Ammon's horn (tissue), 1 donor: Measurements from ENCODE around the gene CNNM3.
A peak's percentile ranks its signal among the peaks of the same experiment; 100 is the strongest.
"Not testable (repeated sequence)": the region's sequence is repeated elsewhere in the genome, so short reads cannot be mapped to it uniquely, and the experiment has no call there.

Source experiments
- DNase-seq: peaks from one replicate; pipeline ENCODE4 v3.0.0-alpha.2; 2016; ENCODE audit warnings: low spot score

Gene CNNM3

DNA sequence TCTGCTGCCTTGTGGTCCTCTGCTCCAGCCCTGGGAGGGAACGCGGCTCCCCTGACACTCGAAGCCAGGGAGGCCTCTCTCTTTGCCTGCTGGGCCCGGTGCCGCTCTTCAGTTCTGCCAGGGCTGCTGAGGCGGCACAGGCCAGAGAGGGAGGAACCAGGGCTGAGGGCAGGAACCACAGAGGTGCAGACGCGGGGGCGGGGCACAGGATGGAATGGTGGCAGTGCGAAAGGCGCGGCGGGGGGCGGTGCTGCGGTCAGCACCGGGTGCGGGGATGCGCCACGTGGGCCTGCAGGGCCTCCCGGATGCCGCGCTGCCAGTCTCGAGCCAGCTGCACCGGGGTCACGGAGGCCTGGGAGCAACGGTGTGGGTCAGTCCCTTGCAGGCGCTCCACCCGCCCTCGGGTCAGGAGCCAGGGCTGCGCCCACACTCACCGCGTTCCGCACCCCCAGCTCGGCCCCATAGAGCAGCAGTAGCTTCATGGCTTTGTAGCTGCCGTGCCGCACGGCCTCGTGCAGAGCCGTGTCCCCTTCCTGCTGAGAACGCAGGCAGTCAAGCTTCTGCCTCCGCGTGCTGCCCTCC, 23.3 kb downstream of the CNNM3 start:
- no peak for DNase-seq

DNA sequence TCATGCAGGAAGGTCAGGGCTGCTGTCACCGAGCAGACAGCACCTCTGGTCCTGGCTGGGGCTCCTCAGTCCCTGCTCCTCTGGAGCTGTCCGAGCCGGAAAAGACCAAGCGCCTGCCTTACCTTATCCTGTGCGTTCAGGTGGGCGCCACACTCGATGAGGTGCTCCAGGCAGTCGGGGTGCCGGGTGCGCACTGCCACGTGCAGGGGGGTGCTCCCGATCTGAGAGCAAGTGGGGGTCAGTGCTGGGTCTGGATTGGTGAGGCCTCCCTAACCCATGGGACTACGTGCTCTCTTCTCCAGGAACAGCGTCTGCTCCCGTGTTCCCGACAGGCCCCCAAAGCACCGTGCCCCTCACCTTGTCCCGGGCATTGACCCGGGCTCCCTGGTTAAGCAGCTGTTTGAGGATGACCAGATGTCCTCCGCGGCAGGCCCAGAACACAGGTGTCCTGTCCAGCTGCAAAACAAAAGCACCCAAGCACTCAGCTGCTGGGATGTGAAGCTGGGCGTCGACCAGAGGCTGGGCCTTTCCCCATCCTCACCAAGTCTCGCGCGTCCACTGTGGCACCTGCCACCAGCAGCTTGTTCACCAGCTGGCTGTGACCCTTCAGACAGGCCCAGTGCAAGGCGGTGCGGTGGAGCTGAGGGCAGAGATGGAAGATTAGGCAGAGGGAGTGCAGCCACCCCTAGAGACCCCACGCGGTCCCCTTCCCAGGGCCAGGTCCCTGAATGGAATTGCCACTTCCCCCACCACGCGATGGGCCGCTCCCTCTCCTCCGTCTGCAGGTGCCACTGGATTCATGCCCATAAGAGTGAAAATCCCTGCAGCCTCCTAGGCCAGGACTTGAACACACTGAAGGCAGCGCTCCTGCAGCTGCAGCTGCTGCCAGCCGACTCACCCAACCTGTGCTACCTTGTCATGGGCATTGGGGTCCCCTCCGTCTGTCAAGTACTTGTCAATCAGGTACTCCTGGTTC, 24.1 kb downstream of the CNNM3 start:
- no peak for DNase-seq

DNA sequence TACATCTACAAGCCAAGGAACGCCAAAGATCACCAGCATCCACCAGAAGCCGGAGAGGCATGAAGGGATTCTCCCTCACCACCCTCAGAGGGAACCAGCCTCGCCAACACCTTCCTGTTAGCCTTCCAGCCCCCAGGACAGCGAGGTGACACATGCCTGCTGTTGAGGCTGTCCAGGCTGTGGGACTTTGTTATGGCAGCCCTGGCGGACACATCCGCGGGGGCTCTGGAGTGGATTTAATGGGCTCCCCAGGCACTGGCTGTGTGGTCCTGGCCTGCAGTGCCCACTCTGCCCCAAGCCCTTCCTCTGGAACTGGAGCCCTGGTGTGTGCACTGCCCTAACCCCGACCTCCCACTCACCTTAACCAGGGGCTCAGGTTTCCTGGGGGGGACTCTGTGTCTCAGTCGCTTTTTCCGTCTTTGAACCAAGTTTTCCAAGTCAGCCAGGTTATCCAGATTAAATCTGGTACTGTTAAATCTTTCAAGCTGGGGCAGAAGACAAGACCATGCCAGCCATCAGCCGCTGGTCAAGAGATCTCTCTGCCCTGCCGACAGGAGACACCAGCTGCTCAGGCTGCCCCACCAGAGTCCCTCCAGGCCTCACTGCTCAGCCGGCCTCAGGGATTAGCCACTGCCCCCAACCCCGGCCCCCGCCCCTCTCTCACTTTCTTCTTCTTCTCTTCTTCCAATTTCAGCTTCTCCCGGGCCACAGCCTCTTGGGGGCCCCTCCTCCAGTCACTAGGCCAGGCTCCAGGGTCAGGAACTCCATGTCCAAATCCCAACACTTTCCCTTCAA, 25.8 kb downstream of the CNNM3 start:
- DNase-seq = no peak

DNA sequence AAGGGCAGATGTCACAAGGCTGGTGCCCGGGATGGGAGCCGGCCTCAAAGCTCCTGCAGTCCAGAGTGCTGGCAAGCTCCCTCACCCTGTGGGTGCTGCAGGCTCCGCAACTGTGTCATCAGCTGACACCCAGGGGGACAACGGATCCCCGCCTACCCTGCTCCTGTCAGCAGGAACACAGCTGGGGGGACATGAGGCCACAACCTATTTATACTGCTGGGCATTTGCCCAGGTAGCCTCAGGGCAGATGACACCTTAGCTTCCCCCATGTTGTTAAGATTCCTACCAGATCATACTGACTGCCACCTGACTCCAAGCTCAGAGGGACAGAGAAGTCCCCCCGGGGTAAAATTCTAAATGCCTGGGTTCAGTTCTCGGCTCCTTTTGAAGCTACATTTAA, 26.5 kb downstream of the CNNM3 start:
- DNase-seq = no peak

DNA sequence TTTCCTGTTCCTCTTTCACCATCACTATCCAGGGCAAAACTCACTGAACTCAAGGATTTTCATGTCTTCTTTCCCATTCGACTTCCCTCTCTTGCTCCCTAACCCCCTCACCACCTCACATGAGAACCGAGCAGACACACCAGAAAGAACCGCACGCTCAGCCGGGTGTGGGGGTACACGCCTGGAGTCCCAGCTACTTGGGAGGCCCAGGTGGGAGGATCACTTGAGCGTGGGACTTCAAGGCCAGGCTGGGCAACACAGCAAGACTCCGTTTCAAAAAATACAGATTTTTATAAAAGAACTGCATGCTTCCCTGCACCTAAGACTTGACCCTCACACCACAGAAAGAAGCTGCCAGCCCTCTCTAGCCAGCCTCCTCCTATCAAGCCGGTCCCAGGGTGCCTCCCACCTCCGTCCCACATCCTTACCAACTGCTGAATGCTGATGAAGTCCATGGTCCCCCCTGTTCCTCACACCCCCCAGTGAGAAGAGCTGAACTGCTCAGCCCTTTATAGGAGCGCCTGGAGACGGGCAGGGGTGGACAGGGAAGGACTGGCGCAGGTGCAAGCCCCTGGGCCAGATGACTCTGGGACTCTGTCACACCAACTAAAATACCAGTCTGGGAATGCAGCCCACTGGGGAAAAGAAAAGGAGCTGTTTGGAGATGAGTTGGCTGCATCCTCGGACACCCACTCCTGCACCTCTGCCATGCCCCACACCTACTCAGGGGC, 27.6 kb downstream of the CNNM3 start, which contains the start of gene ANKRD23:
Gene ANKRD23 (minus strand): TSS at position 484 of the 731 bp plus-strand sequence. CDS start 29 bp downstream, at position 455.
- DNase-seq = no peak

DNA sequence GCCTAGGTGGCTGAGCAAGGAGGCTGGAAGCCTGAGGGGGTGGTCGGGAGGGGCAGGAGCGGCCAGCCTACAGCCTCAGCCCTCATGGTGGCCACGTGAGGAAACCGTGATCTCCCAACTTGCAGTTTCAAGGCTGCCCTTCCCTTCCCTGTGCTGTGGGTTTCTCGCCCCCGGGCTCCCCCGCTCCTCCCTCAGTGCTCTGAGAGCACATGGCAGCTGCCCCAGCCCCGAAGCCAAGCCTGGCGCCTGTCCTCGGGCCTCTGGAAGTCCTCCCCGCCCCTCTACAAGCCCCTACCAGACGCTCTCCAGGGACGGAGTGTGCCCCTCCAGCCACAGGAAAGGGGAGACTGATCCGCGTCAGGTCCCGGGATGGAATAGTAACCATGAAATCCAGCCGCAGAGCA, 28.3 kb downstream of the CNNM3 start:
- DNase-seq = no peak

DNA sequence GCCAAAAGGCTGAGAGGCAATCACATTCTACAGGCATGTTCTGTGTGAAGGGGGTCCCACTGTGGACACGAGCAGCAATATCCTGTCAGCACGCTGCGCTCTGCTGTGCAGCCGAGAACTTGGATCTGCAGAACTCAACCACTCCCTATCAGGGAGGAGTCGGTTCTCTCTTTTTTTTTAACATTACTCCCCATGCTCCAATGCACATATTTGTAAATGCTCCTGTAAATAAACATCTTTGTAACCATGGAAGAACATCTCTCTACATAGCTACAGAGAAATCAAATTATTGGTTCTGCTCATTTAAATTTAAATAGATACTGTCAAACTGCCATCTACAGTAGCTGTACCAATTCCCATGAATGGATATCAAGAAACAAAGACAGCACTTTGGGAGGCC, 30.8 kb downstream of the CNNM3 start:
- DNase-seq = no peak

DNA sequence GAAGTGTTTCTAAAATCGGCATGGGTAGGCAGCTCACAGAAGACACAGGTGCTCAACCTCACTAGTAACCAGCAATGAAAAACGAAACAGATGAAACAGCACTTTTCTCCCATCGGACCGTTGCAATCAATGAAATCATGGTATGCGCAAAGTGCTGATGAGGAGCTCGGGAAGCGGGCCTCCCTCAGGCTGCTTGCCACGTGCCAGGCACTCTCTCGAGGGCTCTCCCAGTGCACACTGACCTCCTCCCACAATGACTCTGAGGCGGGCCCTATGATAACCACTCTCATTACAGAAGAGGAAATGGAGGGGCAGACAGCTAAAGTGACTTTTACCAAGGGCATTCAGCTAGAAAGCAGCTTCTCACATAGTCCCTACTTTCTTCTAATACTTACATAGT, 31.5 kb downstream of the CNNM3 start:
- no peak for DNase-seq

DNA sequence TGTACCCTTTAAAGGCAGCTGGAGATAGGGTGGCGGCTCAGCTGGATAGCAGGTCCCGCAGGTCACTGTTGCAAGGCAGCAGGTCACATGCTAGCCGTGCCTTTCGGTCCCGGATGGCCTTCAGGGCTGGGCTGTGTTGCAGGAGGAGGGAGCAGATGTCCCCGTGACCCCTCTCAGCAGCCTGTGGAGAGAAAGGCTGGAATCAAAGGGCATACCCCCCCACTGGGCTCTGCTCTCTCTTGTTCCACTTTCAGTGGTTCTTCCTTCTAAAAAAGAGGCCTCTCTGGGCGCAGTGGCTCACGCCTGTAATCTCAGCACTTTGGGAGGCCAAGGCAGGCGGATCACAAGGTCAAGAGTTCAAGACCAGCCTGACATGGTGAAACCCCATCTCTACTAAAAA, 32.2 kb downstream of the CNNM3 start:
- no peak for DNase-seq

DNA sequence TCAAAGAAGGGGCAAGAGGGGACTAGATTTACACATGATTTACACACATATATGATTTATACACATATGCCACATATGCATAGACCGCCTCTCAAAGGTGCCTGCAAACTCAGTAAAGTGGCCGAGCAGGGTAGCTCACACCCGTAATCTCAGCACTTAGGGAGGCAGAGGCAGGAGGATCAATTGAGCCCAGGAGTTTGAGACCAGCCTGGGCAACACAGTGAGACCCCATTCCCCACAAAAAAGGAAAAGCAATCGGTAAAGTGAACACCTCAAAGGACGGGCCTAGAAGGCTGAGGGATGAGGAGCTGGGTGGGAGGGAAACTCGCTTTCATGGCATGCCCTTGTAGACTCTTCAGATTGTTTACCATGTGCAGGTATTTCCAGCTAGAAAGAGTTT, 36.6 kb downstream of the CNNM3 start:
- no peak for DNase-seq

DNA sequence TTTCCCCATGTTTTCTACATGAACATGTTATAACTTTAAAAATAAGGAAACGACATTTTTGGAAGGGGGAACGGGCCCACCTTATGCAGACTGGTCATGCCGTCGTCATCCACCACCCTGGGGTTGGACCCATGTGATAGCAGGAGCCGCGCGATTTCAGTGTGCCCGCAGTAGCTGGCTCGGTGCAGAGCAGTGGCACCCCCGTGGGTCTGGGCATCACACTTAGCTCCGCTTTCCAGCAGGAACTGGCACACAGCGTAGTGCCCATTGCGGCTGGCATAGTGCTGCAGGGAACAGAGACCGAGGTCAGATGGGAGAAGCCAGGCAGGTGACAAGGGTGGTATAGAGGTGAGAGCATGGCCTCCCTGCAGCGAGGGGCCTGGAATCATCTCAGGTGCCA, 37.3 kb downstream of the CNNM3 start:
- DNase-seq = no peak

DNA sequence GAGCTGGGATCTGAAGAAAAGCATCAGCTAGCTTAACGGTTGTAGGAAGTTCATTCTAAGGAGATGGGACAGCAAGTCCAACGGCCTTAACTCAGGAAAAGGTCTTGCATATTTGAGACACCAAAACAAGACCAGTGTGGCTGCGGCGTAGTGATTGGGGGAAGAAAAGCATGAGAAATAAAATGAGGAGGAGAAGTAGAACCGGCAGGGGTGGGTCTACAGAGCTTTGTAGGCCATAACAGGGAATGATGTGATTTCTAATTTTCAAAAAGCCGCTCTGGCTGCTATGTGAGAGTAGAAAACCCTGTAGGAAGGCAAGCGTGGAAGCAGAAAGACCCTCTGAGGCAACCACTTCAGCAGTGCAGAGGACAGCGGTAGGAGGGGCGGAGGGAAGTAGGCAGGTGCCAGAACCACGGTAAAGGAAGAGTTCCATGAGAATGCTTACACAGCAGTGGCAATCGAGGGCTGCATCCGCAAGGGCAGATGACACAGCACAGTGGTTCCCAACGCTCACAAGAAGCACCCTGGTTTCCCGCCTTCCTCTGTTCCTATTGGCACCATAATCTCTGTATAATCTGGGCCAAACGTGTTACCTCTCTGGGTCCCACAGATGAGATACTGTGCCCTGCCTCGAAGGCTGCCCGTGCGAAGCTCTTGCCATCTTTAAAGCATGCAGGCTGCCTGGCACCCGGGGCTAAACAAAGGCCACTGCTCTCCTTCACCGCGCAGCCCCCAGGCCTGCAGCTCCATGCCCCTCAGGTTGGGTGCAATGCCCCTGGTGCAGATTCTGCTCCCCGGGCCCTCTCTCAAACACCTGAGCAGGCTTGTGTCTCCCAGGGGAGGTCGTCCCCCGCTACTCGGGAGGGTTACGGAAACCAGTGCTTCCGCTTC, 41.0 kb downstream of the CNNM3 start:
- peak; percentile 63 for DNase-seq

DNA sequence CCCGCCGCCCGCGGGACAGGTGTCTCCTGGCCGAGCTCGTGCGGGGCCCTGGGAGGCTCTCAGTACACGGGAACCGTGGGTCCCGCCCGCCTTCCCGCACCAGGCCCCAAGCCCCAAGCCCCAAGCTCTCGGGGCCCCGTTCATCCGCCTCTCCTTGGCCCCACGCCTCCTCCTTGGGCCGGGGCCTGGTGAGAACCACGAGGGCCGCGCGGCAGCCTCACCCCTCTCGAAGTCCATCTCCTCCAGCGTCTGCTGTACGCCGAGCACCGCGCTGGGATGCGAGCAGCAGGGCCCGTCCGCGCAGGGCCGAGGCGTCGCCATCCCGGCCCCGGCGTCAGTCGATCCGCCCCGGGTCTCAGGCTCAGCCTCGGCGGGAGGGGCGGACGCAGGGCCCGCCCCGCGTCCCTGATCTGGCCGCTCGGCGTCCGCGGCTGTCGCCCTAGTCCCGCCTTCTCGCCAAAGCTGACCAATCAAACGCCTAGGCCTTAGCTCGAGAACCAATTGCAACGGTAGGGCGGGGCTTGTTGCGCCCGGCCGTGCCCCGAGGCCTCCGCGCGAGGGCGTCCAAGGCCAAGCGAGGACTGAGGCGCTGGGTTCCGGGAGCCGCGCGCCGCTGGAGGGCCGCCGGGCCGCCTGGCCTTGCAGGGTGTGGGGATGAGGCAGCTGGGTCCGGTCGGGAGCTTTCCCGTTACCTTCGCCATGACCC, 41.8 kb downstream of the CNNM3 start, which contains the start of gene ANKRD39:
Gene ANKRD39 (minus strand): TSS at position 350 of the 706 bp plus-strand sequence. CDS start 29 bp downstream, at position 321.
- peak; percentile 99 for DNase-seq

DNA sequence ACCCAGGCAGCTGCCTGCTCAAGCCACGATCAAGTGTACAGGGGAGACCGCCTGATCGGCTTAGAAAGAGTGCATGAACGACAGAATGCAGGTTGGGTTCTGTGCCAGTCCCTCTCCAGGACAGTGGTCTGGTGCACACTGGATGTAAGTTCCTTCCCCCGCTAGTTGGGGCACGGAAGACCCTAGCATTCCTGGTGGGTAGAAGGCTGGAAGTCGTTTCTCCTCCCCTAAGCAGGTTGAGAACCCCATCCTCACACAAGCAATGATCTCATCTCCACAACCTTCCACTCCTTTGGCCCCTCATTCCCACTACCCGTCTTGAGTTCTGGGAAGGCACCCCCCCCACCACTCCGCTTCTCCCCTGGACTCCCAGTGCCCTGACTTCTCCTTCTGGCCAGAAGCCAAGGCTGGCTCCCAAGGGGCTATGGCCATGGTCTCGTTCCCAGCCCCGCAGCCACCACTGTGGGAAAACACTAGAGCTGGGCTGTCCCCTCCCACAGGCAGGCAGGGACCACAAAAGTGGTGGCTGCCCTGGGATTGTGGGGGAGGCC, 43.1 kb downstream of the CNNM3 start:
- DNase-seq = peak; percentile 30

DNA sequence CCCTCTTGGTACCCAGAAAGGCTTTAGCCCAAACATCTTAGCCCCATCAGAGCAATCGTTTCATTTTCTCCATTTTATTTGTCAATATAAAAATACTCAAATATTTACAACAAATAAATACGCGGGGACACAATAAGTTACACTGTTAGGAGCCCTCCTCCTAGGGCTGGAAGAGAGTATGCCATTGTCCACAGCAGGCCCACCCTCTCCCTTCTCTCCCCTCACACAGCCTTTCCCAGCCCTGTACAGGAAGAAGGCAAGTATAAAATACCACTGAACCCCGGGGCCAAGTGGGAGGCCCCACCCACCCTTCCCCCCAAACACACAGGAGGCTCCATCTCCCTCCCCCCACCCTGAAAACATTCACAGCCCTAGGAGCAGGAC, 43.6 kb downstream of the CNNM3 start:
- DNase-seq = no peak

DNA sequence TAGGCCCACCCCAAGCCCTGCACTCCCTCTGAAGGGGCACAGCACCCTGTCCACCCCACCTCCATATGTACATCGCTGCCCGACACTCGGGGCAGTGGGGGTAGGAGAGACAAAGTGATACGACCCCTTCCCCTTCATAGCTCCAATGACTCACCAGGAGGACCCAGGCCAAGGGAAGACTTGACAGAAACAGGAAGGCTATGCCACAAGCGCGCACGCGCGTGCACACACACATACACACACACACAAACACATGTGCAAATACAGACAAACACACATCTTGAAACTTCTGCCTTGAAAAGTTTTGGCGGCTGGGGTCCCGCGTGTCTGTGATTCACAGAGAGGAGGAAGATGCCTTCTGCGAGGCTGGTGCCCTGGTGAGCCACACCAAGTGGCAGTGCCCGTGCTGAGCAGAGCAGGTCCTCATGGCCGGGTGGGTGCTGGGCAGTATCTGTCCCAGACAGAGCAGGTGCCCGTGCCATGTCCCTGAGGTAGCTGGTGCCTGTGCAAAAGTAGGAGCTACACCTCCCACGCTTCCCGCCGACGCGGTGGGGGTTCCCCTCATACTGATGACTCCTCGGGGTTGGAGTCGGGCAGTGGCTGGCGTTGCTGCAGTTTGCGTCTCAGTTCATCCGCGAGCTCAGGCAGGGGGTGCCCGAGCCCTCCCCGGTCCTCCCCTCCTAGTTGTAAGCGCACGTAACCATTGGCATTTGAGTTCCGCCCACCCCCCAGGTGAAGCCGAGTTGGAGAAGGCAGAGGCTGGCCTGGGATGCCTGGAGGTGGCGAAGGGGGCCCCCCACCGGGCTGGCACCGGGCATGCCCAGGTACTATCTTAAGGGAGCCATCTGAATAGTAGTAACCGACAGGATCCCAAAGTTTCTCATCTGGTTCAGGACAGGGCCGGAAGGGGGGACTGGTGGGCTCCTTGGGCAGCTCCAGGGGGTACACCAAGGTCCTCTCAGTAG, 44.3 kb downstream of the CNNM3 start:
- no peak for DNase-seq

DNA sequence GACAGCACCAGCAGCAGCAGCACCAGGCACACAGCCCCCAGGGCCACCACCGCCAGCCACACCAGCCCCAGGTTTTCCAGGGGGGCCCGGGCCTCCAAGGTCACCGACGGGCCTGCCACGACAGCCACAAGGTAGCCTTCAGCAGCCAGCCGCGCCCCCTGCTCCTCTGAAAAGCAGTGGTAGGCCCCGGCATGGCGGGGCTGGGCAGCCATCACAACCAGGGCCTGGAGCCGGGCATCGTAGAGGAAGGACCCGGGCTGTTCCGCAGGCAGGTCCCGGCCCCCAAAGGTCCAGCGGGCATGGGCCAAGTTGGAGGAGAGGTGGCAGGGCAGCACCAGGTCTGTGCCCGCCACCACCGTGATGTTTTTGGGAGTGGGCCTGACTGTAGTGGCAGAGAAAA, 45.0 kb downstream of the CNNM3 start:
- DNase-seq = no peak

DNA sequence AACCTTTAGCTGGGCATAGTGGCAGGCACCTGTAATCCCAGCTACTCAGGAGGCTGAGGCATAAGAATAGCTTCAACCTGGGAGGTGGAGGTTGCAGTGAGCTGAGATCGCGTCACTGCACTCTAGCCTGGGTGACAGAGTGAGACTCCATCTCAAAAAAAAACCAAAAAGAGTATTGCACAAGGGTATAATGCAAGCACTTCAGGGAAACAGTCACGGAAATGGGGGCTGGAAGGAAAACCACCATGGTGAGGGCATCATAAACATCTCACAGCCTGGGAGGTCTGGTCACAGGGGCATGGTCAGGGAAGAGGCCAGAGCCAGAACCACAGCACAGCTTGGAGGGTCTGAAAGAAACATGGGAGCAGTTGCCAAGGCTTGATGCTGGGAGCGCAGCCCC, 47.0 kb downstream of the CNNM3 start:
- not testable (repeated sequence) for DNase-seq
